ENCODE data around the gene AP1AR. TPM values are rescaled to one million over a fixed set of nuclear protein-coding genes. Genes with fewer than 3 reads are reported as not detected.

AP1AR gene
- total RNA-seq, 1 experiment from 2014 or later = 38.4 TPM

DNA sequence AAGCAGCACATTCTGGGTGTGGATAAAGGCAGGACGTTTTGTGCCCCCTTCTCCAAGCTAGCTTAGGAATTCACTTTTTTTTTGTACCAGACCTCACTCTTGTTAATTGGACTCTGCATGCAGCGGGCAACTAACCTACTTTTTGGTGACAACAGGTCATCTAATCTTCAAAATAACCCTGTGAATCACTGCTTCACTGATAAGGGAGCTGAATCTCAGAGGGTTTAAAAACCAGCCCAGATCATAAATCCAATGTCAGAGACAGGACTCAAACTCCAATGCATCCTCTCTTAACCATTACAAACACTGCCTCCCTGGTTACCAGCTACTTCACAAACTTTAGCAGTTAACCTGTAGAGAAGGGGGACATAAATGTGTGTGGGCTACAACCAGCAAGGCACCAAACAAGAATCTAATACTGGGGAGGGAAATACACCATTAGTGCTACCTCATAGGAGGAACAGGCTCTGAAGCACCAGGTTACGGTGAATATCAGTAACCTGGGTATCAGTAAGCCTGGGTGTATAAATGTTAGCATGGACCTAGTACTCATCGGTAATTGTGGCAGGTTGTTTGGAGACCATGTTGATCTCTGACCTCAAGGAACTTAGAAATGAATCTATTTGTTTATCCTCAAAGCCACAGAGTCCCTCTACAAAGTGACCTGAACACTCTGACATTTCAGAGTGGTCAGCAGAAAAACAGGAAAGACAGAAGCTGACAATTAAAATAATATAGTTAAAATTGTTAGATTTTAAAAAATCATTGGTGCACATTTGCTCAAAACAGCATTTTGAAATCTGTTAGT lies 51.5 kb downstream of the AP1AR start:
- no peak for DNase-seq (ENCODE audit: unreplicated experiment)
- intact Hi-C loops (cut with micrococcal nuclease) = loop anchor here (5.0 kb wide), 1 partner anchor 51 kb away; the partner anchor contains the start of gene AP1AR
- BruUV-seq (replicated peaks) = no TSS peak
- H3K4me1 Mint-ChIP-seq (ENCODE audit: insufficient read depth, unreplicated experiment) = peaks cover 36% of the 10 kb centered on the region
- H3K36me3 Mint-ChIP-seq (ENCODE audit: insufficient read depth, unreplicated experiment) = peaks cover 13% of the 10 kb centered on the region
- H3K27ac Mint-ChIP-seq (ENCODE audit: low read depth, unreplicated experiment) = peak overlapping the region; percentile 47
- H3K27me3 Mint-ChIP-seq (ENCODE audit: insufficient read depth, unreplicated experiment) = no peaks in the 10 kb centered on the region
- ChIA-PET POLR2A (interaction anchor here (0.6 to 7.0 kb wide), 9 partner anchors 7 to 199 kb away, joined by 3 to 106 read pairs (median 9); partner anchors contain the start of genes ALPK1 and AP1AR), CTCF (interaction anchor here (0.6 kb wide), 1 partner anchor 185 kb away, joined by 4 read pairs; no protein-coding TSS in a partner anchor)
- H3K4me3 Mint-ChIP-seq (ENCODE audit: unreplicated experiment) = peak overlapping the region; percentile 81
- no peaks in the 10 kb centered on the region for H3K9me3 Mint-ChIP-seq (ENCODE audit: unreplicated experiment)
- TF ChIP-seq, protein P1, sequence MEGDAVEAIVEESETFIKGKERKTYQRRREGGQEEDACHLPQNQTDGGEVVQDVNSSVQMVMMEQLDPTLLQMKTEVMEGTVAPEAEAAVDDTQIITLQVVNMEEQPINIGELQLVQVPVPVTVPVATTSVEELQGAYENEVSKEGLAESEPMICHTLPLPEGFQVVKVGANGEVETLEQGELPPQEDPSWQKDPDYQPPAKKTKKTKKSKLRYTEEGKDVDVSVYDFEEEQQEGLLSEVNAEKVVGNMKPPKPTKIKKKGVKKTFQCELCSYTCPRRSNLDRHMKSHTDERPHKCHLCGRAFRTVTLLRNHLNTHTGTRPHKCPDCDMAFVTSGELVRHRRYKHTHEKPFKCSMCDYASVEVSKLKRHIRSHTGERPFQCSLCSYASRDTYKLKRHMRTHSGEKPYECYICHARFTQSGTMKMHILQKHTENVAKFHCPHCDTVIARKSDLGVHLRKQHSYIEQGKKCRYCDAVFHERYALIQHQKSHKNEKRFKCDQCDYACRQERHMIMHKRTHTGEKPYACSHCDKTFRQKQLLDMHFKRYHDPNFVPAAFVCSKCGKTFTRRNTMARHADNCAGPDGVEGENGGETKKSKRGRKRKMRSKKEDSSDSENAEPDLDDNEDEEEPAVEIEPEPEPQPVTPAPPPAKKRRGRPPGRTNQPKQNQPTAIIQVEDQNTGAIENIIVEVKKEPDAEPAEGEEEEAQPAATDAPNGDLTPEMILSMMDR (IDR thresholded peaks at IDR 0.05; ENCODE audit: unreplicated experiment) = no peak

DNA sequence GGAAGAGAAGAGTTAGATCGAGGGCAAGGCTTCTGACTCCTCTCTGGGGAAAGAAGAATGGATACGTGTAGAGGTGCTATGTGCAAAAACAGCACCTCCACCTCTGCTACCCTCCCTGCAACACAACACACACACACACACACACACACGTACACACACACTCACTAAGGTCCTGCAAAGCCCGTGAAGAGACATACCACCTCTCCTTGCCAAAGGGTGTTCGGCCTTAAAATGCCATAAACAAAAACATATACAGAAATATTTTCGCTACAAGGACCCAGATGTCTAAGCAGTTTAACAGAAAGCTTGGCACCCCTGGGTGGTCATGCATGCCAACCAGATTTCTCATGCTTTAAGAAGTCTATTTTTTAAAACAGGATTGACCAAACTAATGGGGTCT lies 52.6 kb downstream of the AP1AR start:
- ChIA-PET POLR2A (interaction anchor here (0.6 to 7.0 kb wide), 14 partner anchors 9 to 373 kb away, joined by 3 to 106 read pairs (median 6); partner anchors contain the start of genes ALPK1 and AP1AR), CTCF (interaction anchor here (0.6 to 0.7 kb wide), 4 partner anchors 47 to 353 kb away, joined by 3 to 4 read pairs (median 3); partner anchors contain the start of genes LARP7 and ZGRF1)
- no TSS peak for BruUV-seq (replicated peaks)
- TF ChIP-seq, protein P1 (IDR thresholded peaks at IDR 0.05; ENCODE audit: unreplicated experiment) = no peak
- Mint-ChIP-seq H3K27ac (ENCODE audit: low read depth, unreplicated experiment) (peak overlapping the region; percentile 88), H3K4me1 (ENCODE audit: insufficient read depth, unreplicated experiment) (peaks cover 28% of the 10 kb centered on the region), H3K9me3 (ENCODE audit: unreplicated experiment) (no peaks in the 10 kb centered on the region), H3K4me3 (ENCODE audit: unreplicated experiment) (peak overlapping the region; percentile 81), H3K27me3 (ENCODE audit: insufficient read depth, unreplicated experiment) (no peaks in the 10 kb centered on the region), H3K36me3 (ENCODE audit: insufficient read depth, unreplicated experiment) (peaks cover 12% of the 10 kb centered on the region)
- intact Hi-C loops (cut with micrococcal nuclease) = loop anchor here (5.0 kb wide), 1 partner anchor 52 kb away; the partner anchor contains the start of gene AP1AR
- peak; percentile 24 for DNase-seq (ENCODE audit: unreplicated experiment)

DNA sequence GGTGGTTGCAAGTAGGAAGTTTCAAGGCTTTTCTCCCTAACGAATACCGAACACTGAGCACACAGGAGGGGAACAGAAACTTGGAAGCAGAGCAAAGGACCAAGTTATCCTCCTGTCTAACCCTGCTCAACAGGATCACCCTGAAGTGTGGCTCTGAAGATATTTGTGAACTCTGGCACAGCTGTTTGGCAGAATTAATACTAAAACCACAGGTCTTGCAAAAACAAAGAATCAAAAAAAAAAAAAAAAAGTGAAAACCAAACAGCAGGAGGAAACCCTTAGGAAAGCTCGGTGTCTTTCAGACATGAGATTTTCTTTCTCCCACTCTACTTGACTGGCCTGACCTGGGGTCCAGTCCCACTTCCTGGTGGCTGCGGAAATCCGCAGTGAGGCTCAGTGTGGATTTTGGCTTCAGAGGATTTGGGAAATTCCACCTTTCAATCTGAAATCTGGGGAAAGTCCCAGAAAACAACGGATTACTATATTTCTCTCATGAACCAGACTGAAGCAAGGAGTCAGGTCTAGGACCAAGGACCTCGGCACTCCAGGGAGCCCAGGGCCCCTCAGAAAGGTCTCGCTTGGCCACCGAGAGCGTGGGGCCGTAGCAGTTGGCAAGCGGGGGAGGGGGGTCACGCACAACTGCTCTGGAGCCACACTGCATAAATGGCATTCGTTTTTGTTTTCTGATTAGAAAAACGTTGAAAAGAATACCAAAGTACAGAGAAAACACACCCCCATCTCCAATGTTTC lies 53.2 kb downstream of the AP1AR start:
- peak; percentile 42 for DNase-seq (ENCODE audit: unreplicated experiment)
- intact Hi-C loops (cut with micrococcal nuclease) = loop anchor here (5.0 kb wide), 1 partner anchor 53 kb away; the partner anchor contains the start of gene AP1AR
- Mint-ChIP-seq H3K4me1 (ENCODE audit: insufficient read depth, unreplicated experiment) (peaks cover 21% of the 10 kb centered on the region), H3K36me3 (ENCODE audit: insufficient read depth, unreplicated experiment) (peaks cover 12% of the 10 kb centered on the region), H3K4me3 (ENCODE audit: unreplicated experiment) (peak overlapping the region; percentile 81), H3K27me3 (ENCODE audit: insufficient read depth, unreplicated experiment) (no peaks in the 10 kb centered on the region), H3K27ac (ENCODE audit: low read depth, unreplicated experiment) (peak overlapping the region; percentile 88), H3K9me3 (ENCODE audit: unreplicated experiment) (no peaks in the 10 kb centered on the region)
- ChIA-PET CTCF (interaction anchor here (0.6 to 0.8 kb wide), 4 partner anchors 48 to 1041 kb away, joined by 3 read pairs; partner anchors contain the start of genes LARP7 and ZGRF1), POLR2A (interaction anchor here (0.7 to 7.0 kb wide), 13 partner anchors 9 to 422 kb away, joined by 3 to 106 read pairs (median 5); partner anchors contain the start of gene ALPK1)
- TF ChIP-seq, protein P1 (IDR thresholded peaks at IDR 0.05; ENCODE audit: unreplicated experiment) = no peak
- BruUV-seq (replicated peaks) = TSS peak; percentile 46
